Stimulated activated CD4-positive, alpha-beta T cell treated with anti-CD3 and anti-CD28 coated beads, Interleukin-2, amount 100 ng/mL, for 48 hours (primary cell): ENCODE data around the gene CCDC12.

Experiments
- DNase-seq, 2 donors: peaks; one replicate each; pipeline ENCODE4 v3.0.0-alpha.2; 2020

CCDC12 gene

DNA sequence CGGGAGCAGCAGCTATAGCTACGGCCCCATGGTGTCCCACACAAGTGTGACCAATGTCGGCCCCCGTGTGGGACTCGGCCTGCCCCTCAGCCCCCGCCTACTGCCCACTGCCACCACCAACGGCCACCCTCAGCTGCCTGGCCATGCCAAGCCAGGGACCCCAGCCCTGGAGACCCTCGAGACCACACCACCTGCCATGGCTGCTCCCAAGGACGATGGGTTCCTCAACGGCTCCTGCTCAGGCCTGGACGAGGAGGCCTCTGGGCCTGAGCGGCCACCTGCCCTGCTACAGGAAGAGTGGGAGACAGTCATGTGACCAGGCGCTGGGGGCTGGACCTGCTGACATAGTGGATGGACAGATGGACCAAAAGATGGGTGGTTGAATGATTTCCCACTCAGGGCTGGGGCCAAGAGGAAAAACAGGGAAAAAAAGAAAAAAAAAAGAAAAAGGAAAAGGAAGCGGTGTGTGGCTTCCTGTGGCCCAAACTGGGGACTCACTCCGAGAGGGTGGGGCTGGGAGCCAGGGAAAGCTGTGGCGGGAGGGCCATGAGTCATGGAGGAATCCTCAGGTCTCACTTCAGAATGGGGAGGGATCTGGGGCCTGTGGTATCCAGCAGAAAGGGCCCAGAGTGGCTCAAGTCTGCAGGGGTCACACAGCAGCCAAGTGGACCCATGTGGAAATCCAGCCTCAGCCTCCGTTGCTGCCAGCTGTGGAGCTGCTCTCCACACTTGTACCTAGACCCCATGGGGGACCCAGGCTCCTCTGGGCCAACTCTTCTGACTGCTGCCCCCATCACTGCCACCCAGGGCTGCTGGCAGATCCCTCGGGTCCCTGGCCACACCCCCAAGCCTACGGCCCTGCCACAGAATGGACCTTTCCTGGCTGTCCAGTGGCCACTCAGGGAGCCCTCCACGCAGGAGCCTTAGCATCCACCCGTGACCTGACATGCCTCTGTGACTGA, 72.9 kb downstream of the CCDC12 start:
- no peak for DNase-seq

DNA sequence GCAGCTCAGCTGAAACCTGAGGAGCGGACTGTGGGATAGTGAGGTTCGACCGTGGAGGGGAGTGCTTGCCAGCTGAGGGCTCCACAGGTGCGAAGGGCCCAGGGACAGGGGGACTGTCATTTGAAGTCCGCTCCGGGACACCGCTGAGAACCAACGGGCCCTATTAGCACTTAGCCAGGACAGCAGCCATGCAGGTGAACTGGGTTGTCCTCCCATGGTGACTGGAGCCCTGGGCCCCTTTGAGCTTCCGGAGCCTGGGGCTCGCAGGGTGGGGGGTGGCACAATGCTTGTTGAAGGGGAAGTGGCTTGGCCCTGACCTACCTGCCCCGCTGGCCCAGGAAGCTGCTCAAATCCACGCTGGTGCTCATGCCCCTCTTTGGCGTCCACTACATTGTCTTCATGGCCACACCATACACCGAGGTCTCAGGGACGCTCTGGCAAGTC, 74.3 kb downstream of the CCDC12 start:
- no peak for DNase-seq

- no peak for DNase-seq
Observed at GRCh38 chr3:46901591-46902187, 74.9 kb downstream of the CCDC12 start.

GRCh38 chr3:46901061-46901460, 75.5 kb downstream of the CCDC12 start:
- no peak for DNase-seq

DNA sequence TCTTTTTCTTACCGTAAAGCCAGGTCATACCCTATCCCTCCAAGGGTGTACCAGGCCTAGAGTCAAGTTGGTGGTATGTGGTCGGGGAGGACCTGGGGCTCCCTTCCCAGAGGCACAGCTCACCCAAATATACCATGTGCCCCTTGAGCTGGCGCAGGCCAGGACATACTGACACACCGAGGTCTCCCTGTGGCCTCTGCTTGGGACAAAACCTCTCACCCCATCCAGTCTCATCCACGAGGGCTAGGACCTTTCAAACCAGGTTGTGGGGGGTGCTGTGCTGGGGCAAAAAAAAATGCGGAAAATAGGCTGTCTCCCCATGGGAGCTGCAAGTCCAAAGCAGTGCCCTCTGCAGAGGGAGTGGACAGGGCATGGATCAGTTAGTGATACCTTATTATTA, 76.2 kb downstream of the CCDC12 start:
- DNase-seq, result no peak

DNA sequence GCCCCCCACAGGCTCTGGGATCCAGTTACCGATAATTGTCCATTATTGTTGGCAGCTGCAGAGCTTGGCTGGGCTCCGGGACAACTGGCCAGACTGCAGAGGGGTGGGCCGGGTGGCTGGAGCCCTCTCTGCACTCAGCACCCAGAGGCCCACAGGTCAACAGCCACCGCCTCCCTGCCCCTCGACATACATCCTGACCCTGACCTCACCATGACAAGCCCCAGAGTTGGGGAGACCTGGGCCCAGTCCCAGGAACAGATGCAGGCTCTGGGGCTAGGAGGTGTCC, 76.6 kb downstream of the CCDC12 start:
- no peak for DNase-seq

GRCh38 chr3:46899151-46900006, 77.2 kb downstream of the CCDC12 start:
- DNase-seq, result no peak

- no peak for DNase-seq
Observed at GRCh38 chr3:46898321-46899150, 78.0 kb downstream of the CCDC12 start.

DNA sequence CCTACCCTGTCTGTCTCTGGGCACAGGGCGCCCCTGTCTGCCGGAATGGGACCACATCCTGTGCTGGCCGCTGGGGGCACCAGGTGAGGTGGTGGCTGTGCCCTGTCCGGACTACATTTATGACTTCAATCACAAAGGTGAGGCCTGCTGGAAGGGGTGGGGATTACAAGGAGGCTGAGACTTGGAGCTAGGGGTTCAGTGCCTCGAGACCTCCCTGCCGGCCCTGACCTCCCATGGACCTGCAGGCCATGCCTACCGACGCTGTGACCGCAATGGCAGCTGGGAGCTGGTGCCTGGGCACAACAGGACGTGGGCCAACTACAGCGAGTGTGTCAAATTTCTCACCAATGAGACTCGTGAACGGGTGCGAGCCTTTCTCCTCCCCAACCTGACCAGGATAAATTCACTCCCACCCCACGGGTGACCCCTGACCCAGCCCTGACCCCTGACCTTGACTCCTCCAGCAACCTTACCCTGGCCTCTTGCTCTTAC, 78.7 kb downstream of the CCDC12 start:
- DNase-seq, result no peak

GRCh38 chr3:46897031-46897430, 79.5 kb downstream of the CCDC12 start:
- no peak for DNase-seq

GRCh38 chr3:46896386-46896785, 80.2 kb downstream of the CCDC12 start:
- no peak for DNase-seq

DNA sequence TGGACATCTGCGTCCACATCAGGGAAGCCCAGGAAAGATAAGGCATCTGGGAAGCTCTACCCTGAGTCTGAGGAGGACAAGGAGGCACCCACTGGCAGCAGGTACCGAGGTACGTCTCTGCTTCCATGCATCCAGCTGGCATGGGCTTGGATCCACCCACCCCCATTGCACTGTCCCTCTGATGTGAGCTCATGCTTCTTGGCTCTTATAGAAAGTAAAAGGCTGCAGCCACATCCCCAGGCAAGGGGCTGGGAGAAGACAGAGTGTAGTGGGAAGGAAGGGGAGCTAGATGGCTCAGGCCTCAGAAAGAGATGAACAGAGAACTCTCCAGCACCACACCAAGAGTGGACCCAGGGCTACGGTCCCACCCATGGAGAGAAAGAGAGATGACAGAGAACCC, 80.8 kb downstream of the CCDC12 start:
- no peak for DNase-seq

DNA sequence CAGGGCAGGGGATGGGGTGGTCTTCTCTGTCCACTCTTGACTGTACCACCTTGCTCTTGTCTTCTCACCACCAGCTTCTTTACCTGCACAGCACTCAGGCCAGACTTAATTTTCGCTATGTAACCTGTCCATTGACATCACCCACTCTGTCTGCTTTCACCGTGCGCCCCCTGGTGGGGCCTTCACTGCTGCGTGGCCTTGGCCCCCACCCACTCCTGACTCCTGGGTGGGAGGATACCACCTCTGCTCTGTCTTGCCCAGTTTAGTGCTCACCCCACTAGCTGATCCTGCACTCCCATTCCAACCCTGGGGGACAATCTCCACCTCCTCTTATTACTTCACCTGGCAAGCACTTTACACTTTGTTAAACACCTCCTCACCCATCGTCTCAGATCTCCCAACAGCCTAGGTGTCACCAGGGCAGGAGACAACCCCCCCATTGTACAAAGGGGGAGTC, 81.3 kb downstream of the CCDC12 start:
- DNase-seq, result peak; percentile 76 to 80

DNA sequence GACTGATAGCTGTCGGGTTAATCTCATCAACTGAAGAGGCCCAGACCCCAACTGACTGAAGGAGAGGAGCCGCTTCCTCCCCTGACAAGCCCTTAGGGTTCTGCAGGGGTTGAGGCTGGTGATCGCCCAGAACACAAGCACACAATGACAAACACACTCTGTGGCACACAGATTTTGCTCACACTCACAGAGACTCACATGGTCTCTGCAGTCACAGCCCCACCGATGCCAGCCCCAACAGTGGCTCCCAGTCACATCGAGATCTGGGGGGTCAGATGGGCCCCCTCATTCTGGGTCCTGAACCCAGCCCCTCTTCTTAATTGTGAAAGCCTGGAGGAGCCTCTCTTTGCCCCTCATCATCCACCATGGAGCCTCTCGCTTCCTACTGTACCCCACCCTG, 82.3 kb downstream of the CCDC12 start:
- DNase-seq, result no peak

DNA sequence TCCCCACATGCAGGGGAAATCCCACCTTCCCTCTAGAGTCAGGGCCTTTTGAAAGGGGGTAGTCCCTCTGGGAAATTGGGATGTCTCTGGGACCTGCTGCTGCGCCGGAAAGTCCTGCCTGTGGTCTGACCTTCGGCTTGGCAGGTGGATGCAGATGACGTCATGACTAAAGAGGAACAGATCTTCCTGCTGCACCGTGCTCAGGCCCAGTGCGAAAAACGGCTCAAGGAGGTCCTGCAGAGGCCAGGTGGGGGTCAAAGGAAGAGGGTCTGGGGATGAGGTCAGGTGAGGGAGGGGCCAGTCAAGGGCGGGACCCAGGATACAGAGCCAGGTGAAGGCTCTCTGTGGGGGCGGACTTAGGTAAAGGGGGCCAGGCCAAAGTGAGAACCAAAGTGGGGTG, 82.8 kb downstream of the CCDC12 start:
- no peak for DNase-seq

GRCh38 chr3:46893146-46893748, 83.3 kb downstream of the CCDC12 start:
- DNase-seq, result no peak

DNA sequence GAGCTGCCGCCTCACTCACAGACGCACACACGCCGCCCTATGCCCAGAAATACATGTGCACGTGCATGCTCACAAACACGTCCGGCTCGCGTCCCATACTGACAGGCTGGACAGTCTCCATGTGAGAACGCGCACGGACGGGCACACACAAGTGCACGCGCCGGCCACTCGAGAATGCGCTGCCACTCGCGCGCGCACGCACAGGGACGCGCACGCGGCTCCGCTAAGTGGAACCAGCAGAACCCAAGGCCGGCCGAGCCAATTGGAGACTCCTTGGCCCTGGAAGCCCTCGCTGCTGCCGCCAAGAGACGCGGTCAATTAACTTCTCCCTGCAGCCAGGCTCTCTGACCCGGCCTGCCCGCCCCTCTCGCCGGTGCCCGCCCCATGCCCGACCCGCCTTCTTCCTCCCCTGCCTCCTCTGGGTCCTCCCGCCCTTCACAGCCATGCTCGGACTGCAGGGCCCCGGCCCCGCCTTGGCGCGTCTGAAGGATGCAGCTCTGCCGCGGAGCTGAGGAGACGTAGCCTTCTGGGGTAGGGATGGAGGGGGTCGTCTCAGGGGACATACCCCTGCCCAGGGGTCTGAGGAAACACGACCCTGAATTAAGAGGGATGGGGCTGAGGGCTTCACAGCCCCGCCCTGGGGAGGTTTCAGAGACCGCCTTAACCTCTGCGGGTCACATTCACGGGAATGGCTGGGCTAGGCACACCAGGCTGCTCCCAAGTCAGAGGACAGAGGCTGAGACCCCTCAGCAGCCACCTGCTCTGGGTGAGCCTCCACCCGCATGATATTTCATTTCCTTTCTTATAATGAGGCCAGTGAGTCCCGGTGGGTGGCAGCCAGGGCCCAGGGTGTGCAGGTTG, 84.0 kb downstream of the CCDC12 start:
- no peak for DNase-seq

- DNase-seq, result no peak
Observed at GRCh38 chr3:46891132-46891531, 85.4 kb downstream of the CCDC12 start.

DNA sequence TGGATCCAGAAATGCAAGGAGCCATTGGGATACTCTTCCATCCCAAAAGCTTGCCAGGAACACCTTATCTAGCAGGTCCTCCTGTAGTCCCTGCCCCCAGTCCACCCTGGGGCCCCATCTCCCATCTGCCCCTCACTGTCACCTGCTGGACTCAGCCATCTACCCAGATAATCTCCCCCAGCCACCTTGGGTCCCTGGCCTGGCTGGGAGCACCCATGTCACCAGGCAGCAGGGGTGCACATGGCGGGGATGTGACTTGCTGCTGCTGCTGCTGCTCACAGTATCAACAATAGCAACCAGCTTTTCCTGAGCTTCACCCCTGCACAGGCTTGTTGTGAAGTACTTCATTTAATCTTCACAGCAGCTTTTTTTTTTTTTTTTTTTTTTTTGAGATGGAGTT, 86.4 kb downstream of the CCDC12 start:
- DNase-seq, result no peak

GRCh38 chr3:46889381-46890110, 87.0 kb downstream of the CCDC12 start:
- DNase-seq, result no peak
